Heart left ventricle (tissue), 16 donors: ENCODE measurements around the gene AAK1. TPM values are rescaled to one million over a fixed set of nuclear protein-coding genes. Genes with fewer than 3 reads are reported as not detected.

Source experiments
- ATAC-seq, 4 donors: fragments of 200-7000 bp; cut with Tn5 transposase; one replicate each; pipeline ENCODE4 v1.9.1; 2020 to 2022; ENCODE audit warnings: moderate library complexity in 4 of 4, mild to moderate bottlenecking in 3 of 4, moderate number of reproducible peaks in 1 of 4
- DNase-seq, 5 donors: peaks; one replicate each; pipeline ENCODE4 v3.0.0-alpha.2; 2020
- H3K27ac ChIP-seq, 12 donors: fragments of 200-600 bp; sonication (generic) in 4 of 12; one replicate each; pipeline versions ENCODE4 v1.5.0 to v1.8.0; 2016 to 2022; ENCODE audit warnings: mild to moderate bottlenecking in 2 of 12
- H3K27me3 ChIP-seq, 9 donors: fragments of 200-600 bp; sonication (generic) in 2 of 9; one replicate each; pipeline versions ENCODE4 v1.5.1 to v1.8.0; 2016 to 2022; ENCODE audit warnings: mild to moderate bottlenecking in 3 of 9
- H3K36me3 ChIP-seq, 9 donors: fragments of 200-600 bp; sonication (generic) in 2 of 9; one replicate each; pipeline versions ENCODE4 v1.5.0 to v1.8.0; 2018 to 2022; ENCODE audit warnings: mild to moderate bottlenecking in 2 of 9
- H3K4me1 ChIP-seq, 12 donors: fragments of 200-600 bp; sonication (generic) in 4 of 12; one replicate each; pipeline versions ENCODE4 v1.5.0 to v1.8.0; 2016 to 2022; ENCODE audit warnings: mild to moderate bottlenecking in 3 of 12
- H3K4me3 ChIP-seq, 12 donors: fragments of 200-600 bp; sonication (generic) in 4 of 12; one replicate each; pipeline versions ENCODE4 v1.5.0 to v1.8.0; 2017 to 2022; ENCODE audit warnings: mild to moderate bottlenecking in 9 of 12, moderate library complexity in 4 of 12
- H3K9me3 ChIP-seq, 12 donors: fragments of 200-600 bp; sonication (generic) in 4 of 12; one replicate each; pipeline versions ENCODE4 v1.5.0 to v1.8.0; 2016 to 2022; ENCODE audit warnings: mild to moderate bottlenecking in 1 of 12
- CTCF ChIP-seq, 12 donors: fragments of 200-600 bp; sonication (generic) in 4 of 12; IDR thresholded peaks; one replicate each; pipeline versions ENCODE4 v1.5.0 to v1.8.0; 2018 to 2022; ENCODE audit warnings: antibody characterized with exemption in 12 of 12, mild to moderate bottlenecking in 5 of 12
- POLR2A ChIP-seq, 2 donors: fragments of 450-650 bp; IDR thresholded peaks; one replicate each; pipeline ENCODE4 v1.6.1; 2017; ENCODE audit warnings: antibody characterized with exemption in 2 of 2, mild to moderate bottlenecking in 2 of 2, moderate library complexity in 2 of 2
- WGBS, 4 donors: extraction: QIAGEN DNeasy Blood & Tissue Kit in 2 of 4; methylation state at CpG; one replicate each; pipeline versions ENCODE4 v1.1.5 to v1.1.7; 2013 to 2018; 5-methylcytosine and 5-hydroxymethylcytosine counted together
- intact Hi-C, 10 donors: fragments of 100-400 bp; cut with DNase I; formaldehyde crosslinking; loops; one replicate each; pipeline versions ENCODE4 v1.11.1 to v1.14.2; 2022
- polyA plus RNA-seq, 2 donors: library from polyadenylated mRNA; stranded (reverse); fragments of 200-250 nt; gene quantifications; one replicate each; pipeline ENCODE4 v1.2.3, GENCODE V29; 2013
- total RNA-seq, 9 donors: library from RNA; depleted of rRNA in 2 of 9; stranded (reverse); fragments of >200 nt in 2 of 9; fragmentation: NEBNext Ultra II Directional in 3 of 9; extraction: Animal tissue kit (Norgen Biotek cat#: 25700) in 3 of 9; gene quantifications; one replicate each; pipeline versions ENCODE4 v1.1.0 to v1.2.4, GENCODE V29; 2016 to 2023
- donor health status: ischemic (EF 13 %, LVEDD 7.1; RV severe dilation, severe dysfunction).
- donor health status: healthy with polysubstance abuse.
- donor health status: DM: no; HTN: yes; CAD: no.
- donor health status: DM: no; HTN: no; CAD: no.
- donor health status: ischemic (EF 25% LVEDD 6.9; RV normal size, moderate dysfunction).
- donor health status: ischemic (EF 25% LVEDD 5.7; RV mildly dilated, moderate dysfunction).
- donor health status: healthy.
- donor health status: DM: yes; HTN: yes; CAD: no.
- donor health status: ischemic (EF 35%, LVEDD 5.7; RV mildly dilated, moderate dysfunction).
- donor health status: nonischemic (EF 11% LVEDD 7.7; RV severe dilation, severe dysfunction).
- donor health status: DM: yes; HTN: yes; CAD: no.
- donor health status: PGD.
- donor health status: ischemic (EF 29% LVEDD 5.4; RV normal size, mild dysfunction).
- donor health status: nonischemic (EF 23%, LVEDD 6.1; RV moderate dilation, normal function).

AAK1 gene
- total and polyA plus RNA-seq, 11 donors, result 34.4 to 167 (median 122) TPM

- ATAC-seq (peak in 1 of 4 donors; percentile 19), DNase-seq (no peak)
- TF ChIP-seq CTCF (IDR thresholded peaks at IDR 0.05) (no peak), POLR2A (IDR thresholded peaks at IDR 0.05) (no peak)
- H3K9me3 ChIP-seq, result no peaks in the 10 kb centered on the region
- peak overlapping the region in 1 of 12 donors; percentile 48 for H3K27ac ChIP-seq
- H3K27me3 ChIP-seq, result no peaks in the 10 kb centered on the region
- no peak overlapping the region for H3K4me3 ChIP-seq
- 72 to 76% (median 73%) methylated on average over 4 of the region's 4 CpGs for WGBS, 4 donors
- H3K4me1 ChIP-seq, result peaks cover 4 to 82% (median 51%) of the 10 kb centered on the region in 12 donors
- H3K36me3 ChIP-seq, result no peaks in the 10 kb centered on the region
- intact Hi-C loops, result loop anchor here in 2 of 10 donors (5.0 to 10.0 kb wide), 2 partner anchors 54 to 71 kb away; no protein-coding TSS in a partner anchor
These were observed 15.1 kb downstream of the AAK1 start for GRCh38 chr2:69628325-69629021.

GRCh38 chr2:69625078-69625795 is 18.3 kb downstream of the AAK1 start:
- intact Hi-C loops, result loop anchor here in 2 of 10 donors (5.0 to 10.0 kb wide), 2 partner anchors 50 to 68 kb away; no protein-coding TSS in a partner anchor
- Histone ChIP-seq H3K4me3 (no peak overlapping the region), H3K9me3 (no peaks in the 10 kb centered on the region), H3K27me3 (no peaks in the 10 kb centered on the region), H3K27ac (peak overlapping the region in 1 of 12 donors; percentile 25), H3K4me1 (peaks cover 9 to 85% (median 41%) of the 10 kb centered on the region in 12 donors), H3K36me3 (no peaks in the 10 kb centered on the region)
- WGBS, 4 donors, result 71 to 78% (median 76%) methylated on average over 7 of the region's 7 CpGs
- TF ChIP-seq CTCF (IDR thresholded peaks at IDR 0.05), result no peak
- TF ChIP-seq POLR2A (IDR thresholded peaks at IDR 0.05), result no peak
- DNase-seq, result no peak
- peak in 2 of 4 donors; percentile 38 to 43 for ATAC-seq

- H3K27me3 ChIP-seq, result no peaks in the 10 kb centered on the region
These were observed 18.9 kb downstream of the AAK1 start for GRCh38 chr2:69624611-69625010.

More at GRCh38 chr2:69624611-69625010, 18.9 kb downstream of the AAK1 start:
- no peak overlapping the region for H3K4me3 ChIP-seq
- TF ChIP-seq CTCF (IDR thresholded peaks at IDR 0.05) (no peak), POLR2A (IDR thresholded peaks at IDR 0.05) (no peak)
- no peaks in the 10 kb centered on the region for H3K36me3 ChIP-seq
- peaks cover 13 to 87% (median 46%) of the 10 kb centered on the region in 12 donors for H3K4me1 ChIP-seq
- intact Hi-C loops, result loop anchor here in 2 of 10 donors (5.0 to 10.0 kb wide), 2 partner anchors 50 to 67 kb away; no protein-coding TSS in a partner anchor
- peak overlapping the region in 1 of 12 donors; percentile 25 for H3K27ac ChIP-seq
- peak in 1 of 4 donors; percentile 34 for ATAC-seq
- H3K9me3 ChIP-seq, result no peaks in the 10 kb centered on the region
- DNase-seq, result no peak
- WGBS, 4 donors, result 39 to 56% (median 48%) methylated on average over 1 of the region's 1 CpG
